Amygdala (tissue), 56 donors: ENCODE measurements around the gene GTF2IRD1.
"Not testable (repeated sequence)": the region's sequence is repeated elsewhere in the genome, so short reads cannot be mapped to it uniquely, and the experiment has no call there.

ENCODE experiments used
- DNase-seq, 56 donors: peaks; one replicate each; lab custom pipeline; 2025; lab: John Stamatoyannopoulos, UW

GTF2IRD1 gene

DNA sequence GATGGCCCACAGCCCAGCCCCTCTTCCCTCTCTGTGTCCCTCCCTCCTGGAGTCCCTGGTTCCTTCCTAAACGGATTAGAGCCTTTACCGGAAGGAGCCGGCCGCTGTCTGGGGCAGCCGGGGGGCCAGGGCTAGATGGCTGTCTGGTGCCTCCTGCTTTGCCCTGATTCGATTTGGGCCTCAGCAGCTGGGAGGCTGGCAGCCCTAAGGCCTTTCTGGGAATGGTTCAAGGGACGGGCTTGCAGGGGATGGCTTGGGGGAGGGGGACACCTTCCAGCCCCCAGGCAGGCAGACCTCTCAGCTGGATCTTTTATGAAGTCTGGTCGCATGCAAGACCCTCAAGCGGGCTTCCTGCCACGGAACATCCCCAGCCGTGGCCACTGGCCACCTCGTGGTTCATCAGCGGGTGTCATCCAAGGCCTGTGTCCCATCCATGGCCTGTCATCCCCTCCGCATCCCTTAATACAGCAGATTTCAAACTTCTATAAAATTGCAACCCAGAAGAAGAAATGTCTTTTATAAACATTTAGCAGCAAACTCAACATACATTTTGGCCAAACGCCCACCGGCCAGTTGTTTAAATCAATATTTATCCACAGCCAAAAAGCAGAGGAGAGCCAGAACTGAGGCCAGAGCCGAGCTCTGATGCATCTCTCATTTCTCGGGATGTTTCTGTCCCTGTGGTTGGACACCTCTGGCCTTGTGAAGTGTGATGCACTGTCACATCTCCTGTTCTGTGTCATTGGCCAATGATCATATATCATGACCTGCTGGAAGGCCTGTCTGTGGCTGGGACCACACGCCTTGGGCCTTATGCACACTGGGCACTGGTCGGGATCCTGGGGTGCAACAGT lies 52.0 kb downstream of the GTF2IRD1 start:
- no peak for DNase-seq

DNA sequence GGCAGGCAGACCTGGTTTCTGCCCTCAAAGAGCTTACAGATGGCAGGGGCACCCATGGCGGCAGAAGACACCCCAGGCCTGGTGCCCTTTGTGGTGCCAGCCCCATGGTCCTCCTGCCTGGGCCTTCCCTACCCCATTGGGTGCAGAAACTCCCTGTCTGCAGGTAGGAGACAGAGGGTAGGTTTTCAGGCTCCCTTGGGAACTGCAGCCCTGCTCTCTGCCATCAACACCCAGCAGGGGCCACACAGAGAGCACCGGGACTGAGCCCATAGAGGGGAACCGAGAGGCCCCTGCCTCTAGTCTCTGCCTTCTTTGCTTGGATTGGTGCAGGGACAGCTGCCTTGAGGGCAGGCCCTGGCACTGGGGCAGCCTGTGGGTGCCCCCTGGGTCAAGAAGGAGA lies 52.6 kb downstream of the GTF2IRD1 start:
- DNase-seq = no peak

DNA sequence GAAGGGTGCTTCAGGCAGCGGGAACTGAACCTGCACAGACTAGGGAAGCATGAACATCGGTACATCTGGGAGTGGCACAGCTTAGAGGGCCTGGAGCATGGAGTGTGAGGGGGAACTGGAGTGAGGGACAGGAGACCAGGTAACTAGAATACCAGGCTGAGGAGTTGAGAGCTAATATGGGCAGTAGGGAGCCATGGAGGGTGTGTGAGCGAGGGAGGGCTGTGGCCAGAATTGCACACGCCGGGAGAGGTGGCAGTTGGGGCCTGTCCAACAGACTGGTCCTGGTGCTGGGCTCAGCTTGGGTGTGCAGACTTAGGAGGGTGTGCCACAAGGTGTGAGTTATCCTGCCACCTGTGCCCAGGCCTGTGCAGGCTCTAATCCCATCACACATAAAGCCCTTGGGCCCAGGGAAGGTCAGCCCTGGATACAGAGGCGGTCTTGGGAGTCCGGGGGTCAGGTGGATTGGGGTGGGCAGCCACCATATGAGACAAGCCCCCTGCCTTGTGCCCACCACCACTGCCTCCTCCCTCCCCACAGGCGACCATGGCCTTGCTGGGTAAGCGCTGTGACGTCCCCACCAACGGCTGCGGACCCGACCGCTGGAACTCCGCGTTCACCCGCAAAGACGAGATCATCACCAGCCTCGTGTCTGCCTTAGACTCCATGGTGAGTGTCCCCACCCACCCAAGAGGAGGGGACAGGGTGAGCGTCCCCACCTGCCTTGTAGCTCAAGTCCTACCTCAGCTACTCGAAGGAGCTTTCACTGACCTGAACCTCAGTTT lies 54.0 kb downstream of the GTF2IRD1 start:
- DNase-seq = no peak

DNA sequence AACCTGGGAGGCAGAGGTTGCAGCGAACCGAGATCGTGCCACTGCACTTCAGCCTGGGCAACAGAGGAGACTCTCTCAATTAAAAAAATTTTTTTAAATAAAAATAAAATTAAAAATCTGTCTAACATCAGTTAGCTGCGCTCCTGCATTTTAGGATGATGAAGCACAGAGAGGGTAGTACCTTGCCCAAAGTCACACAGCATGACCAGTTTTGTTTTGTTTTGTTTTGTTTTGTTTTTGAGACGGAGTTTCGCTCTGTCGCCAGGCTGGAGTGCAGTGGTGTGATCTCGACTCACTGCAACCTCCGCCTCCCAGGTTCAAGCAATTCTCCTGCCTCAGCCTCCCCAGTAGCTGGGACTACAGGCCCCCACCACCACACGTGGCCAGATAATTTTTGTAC lies 55.7 kb downstream of the GTF2IRD1 start:
- not testable (repeated sequence) for DNase-seq

DNA sequence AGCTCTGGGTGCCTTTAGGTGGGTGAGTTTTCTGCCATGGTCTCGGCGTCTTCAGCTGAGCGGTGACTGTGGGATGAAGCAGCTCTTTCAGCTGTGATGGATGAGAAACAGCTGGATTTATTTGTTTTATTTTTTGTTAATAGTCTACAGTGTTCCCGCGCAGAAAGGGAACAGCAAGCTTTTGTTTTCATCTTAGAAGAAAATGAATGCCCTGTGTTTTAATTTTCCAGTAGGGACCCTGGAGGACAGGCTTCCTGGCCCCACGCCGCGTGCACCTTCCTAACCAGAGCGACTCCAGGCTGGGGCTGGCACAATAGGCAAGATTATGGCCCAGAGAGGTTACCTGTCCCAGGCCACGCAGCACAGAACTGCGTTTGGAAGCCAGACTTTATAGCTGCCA lies 57.6 kb downstream of the GTF2IRD1 start:
- DNase-seq = peak in 2 of 56 donors; percentile 5 to 47

DNA sequence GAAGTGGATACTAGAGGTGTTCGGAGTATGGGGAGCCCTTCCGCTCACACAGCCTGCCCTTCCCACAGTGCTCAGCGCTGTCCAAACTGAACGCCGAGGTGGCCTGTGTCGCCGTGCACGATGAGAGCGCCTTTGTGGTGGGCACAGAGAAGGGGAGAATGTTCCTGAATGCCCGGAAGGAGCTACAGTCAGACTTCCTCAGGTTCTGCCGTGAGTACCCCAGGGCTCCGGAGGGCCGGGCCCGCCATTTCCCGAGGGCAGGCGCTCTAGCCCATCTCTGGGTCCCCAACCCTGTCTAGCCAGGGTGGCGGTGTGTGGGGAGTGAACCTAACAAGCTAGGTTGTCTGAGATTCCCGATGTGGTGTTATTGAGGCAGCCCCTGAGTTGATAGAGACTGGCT lies 59.1 kb downstream of the GTF2IRD1 start:
- no peak for DNase-seq

DNA sequence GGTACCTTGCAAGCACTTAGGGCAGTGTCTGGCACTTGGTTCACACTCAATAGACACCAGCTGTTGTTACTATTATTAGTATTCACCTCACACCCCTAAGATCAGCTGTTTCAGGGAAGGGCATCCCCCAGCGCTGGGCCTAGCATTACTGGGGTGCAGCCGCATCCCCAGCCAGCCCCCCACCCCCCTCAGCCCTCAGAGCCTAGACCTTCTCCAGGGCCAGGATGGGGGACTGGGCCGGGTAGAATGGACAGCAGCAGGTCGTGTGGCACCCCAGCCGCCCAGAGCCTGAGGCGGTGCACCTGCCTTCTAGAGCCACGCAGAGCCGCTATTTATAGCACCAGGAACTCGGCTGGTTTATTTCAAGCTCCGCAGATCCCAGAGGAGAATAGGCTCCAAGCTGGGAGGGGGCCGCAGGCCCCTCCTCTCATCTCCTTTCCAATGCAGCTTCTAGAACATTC lies 60.5 kb downstream of the GTF2IRD1 start:
- DNase-seq = peak in 1 of 56 donors; percentile 44

DNA sequence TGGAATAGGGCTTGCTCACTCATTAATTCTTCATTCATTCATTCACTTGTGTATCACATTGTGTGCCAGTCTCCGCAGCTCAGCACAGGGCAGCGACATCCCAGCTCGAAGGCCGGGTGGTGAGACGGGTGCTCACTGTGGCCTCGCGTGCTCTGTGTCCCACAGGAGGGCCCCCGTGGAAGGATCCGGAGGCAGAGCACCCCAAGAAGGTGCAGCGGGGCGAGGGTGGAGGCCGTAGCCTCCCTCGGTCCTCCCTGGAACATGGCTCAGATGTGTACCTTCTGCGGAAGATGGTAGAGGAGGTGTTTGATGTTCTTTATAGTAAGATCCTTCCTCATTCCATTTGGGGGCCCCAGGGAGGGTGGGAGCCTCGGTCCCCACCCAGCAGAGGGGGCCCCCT lies 61.6 kb downstream of the GTF2IRD1 start:
- DNase-seq = no peak

DNA sequence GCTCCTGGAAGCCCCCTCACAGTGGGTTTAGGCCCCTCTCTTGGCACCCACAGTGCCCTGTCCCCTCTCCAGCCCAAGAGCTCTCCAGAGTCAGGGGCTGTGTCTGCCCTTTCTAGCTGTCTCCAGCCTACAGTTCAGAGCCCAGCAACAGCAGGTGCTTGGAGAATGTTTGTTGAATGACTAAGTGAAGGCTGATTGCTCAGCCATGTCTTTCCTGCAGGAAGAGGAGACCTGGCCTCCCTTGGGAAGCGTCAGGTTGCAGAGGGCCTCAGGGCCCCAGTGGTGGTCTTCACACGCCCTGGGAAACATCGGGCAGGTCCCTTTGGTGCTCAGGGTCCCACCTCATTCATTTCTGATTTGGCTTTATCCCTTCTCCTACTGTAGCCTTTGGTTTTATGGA lies 62.5 kb downstream of the GTF2IRD1 start:
- no peak for DNase-seq

DNA sequence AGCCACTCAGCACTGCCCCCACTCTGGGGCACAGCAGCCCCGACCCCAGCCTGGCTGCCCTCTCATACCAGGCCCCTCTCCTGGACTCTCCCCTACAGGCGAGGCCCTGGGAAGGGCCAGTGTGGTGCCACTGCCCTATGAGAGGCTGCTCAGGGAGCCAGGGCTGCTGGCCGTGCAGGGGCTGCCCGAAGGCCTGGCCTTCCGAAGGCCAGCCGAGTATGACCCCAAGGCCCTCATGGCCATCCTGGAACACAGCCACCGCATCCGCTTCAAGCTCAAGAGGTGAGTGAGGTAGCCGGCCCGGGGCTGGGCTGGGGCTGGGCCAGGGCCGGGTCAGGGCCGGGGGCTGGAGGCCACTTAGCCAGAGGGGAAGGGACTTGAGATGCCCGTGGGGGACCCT lies 64.3 kb downstream of the GTF2IRD1 start:
- DNase-seq = no peak

DNA sequence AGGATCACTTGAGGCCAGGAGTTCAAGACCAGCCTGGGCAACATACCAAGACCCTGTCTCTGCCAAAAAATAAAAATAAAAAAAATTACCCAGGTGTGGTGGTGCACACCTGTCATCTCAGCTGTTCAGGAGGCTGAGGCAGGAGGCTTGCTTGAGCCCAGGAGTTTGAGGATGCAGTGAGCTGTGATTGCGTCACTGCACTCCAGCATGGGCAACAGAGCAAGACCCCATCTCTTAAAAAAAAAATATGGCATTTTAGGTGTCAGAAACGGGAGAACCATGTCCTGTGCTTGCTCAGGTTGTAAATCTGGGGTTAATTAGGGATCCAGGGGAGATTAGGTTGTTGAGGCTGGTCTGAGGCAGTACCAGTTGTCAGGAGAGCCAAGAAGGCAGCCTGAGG lies 64.9 kb downstream of the GTF2IRD1 start:
- DNase-seq = no peak

DNA sequence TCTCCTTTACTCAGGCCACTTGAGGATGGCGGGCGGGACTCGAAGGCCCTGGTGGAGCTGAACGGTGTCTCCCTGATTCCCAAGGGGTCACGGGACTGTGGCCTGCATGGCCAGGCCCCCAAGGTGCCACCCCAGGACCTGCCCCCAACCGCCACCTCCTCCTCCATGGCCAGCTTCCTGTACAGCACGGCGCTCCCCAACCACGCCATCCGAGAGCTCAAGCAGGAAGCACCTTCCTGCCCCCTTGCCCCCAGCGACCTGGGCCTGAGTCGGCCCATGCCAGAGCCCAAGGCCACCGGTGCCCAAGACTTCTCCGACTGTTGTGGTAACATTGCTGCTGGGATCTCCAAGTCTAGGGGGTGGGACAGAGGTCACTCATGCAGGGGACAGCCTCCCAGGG lies 65.7 kb downstream of the GTF2IRD1 start:
- DNase-seq = no peak

DNA sequence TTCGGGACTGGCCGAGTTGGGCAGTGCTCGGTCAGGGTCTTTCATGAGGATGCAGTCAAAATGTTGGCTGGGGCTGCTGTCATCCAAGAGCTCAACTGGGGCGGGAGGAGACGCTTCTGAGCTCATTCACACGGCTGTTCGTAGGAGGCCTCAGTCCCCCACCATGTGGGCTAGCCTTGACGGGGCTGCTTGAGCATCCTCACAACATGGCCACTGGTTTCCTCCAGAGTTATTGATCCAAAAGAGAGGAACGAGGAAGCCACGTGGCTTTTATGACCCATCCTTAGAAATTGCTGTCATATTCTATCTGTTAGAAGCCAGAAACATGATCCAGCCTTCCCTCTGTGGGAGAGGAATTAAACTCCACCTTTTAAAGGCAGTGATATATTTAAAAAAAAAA lies 68.1 kb downstream of the GTF2IRD1 start:
- DNase-seq = no peak

DNA sequence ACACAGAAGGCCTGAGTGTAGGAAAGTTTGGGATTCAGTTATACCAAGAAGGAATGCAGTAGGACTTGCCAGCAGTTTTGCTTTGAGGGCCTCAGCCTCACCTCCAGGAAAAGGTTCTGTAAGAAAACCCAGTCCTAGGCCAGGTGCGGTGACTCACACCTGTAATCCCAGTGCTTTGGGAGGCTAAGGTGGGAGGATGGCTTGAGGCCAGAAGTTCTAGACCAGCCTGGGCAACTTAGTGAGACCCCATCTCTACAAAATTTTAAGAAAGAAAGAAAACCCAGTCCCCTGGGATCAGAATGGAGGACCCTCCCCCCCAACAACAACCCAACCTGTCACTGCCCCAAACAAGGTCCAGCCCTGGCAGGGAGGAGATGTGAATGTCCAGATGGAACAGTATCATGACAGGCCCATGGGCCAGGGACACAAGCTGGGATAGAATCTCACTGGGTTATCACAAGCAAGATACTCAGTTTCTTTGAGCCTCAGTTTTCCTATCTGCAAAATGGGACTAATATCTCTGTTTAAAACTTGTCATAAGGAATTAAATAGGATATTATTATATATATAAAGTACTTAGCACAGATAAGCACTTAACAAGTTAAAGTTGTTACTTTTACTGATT lies 68.7 kb downstream of the GTF2IRD1 start:
- no peak for DNase-seq

DNA sequence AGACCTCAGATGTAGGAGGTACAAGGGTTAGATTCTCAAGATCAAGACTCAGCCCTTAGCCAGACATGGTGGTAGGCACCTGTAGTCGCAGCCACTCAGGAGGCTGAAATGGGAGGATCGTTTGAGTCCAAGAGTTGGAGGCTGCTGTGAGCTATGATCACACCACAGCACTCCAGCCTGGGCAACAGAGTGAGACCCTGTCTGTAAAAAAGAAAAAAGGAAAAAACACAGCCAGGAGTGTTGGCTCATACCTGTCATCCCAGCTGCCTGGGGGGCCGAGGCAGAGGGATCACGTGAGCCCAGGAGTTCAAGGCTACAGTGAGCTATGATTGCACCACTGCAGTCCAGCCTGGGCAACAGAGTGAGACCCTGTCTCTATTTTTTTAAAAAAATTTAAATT lies 69.3 kb downstream of the GTF2IRD1 start:
- DNase-seq = no peak

DNA sequence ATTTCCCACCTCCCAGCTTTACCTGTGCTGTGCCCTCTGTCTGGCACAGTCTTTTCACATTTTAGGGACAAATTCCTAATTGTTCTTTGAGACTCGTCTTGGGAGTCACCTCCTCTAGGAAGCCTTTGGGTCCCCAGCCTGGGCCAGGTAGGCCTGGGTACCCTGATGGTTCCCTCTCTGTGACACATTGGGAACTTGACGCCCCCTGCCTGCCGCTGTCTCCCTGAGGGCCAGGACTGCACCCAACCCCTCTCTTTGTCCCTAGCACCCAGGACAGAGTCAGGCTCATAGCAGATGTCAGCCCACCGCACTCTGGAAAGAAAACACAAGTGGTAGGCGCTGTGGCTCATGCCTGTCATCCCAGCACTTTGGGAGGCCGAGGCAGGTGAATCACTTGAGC lies 71.4 kb downstream of the GTF2IRD1 start:
- no peak for DNase-seq

DNA sequence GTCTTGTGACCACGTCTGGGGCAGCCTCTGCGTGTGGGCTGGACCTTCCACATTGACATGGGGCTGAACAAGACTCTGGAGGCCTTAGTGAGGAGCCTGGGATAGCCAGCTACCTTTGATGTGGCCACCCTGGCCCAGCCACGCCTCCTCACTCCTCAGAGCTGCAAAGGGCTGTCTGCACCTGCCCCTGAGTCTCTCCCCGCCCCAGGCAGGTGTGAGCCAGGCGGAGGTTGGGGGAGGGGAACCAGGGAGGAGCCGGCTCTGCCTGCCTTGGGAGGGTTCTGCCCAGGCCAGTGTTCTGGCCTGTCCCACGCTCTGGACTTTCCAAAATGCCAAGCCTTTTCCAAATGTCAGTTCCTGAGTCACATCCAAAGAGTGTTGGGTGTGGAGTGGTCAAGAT lies 72.2 kb downstream of the GTF2IRD1 start:
- no peak for DNase-seq

DNA sequence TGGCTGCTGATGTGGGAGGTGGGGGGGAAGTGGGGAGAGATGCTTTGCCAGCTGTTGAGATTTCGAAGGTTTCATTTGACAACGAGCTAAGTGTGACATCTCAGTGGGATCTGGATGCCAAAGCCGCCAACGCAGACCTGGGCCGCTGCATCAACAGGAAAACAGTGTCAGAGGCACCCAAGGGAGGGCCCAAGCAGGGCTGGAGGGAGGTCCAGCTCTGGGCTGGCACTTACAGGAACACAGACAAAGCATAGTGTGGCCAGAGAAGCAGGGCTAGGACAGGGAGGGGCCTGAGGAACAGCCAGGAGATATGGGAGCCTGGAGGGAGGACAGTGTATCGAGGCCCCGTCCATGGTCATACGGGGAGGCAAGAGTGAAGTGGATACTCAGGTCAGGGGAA lies 73.1 kb downstream of the GTF2IRD1 start:
- peak in 1 of 56 donors; percentile 1 for DNase-seq

DNA sequence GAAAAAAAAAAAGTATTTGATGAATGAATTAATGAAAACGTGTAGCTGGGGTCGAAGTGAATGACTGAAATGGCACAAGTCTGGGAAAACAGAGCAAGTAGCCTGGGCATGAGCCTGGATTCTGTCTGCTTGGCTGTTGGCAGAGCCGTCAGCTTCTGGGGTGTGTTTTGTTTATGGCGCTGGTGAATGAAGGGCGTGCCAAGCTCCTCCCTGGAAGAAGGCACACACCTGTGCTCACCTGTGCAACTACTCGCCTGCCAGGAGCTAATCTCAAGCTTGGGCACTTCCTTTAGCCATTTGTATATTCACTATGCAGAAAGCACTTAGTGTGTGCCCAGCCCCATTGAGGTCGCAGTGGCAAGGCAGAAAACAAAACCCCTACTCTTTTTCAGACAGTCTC lies 74.1 kb downstream of the GTF2IRD1 start:
- DNase-seq = no peak

DNA sequence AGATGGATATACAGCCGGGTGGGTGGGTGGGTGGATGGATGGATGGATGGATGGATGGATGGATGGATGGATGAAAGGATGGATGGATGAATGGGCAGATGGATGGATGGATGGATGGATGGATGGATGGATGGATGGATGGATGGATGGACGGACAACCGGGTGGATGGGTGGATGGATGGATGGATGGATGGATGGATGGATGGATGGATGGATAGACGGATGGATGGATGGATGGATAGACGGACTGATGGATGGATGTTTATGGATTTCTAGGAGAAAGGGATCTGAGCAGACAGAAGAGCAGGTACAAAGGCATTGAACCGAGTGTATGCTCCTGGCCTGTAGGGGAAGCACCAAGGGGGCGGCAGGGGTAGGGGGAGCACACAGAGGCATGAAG lies 75.1 kb downstream of the GTF2IRD1 start:
- DNase-seq = not testable (repeated sequence)

DNA sequence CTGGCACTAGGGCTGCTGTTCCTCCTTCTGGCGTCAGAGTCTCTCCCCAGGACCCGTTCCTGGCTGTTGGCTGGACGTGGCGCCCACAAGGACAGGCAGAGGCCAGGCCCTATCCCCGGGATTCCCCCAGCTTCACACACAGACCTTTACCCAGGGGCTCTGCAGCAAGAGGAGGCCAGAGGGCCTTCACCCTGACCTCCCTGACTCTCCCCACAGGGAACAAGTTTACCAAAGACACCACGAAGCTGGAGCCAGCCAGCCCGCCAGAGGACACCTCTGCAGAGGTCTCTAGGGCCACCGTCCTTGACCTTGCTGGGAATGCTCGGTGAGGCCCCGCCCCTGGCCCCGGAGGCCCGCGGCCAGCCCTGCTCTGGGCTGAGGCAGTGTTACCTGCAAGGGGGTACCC lies 82.2 kb downstream of the GTF2IRD1 start:
- no peak for DNase-seq
